NCI-H774 (cell line): Measurements from ENCODE around the gene RPSA.
"Not testable (repeated sequence)": the region's sequence is repeated elsewhere in the genome, so short reads cannot be mapped to it uniquely, and the experiment has no call there.

Source experiments
- DNase-seq: peaks from one replicate; lab custom pipeline; 2025; lab: John Stamatoyannopoulos, UW

The RPSA gene

GRCh38 chr3:39419742-39420315 lies 13.3 kb downstream of the RPSA start:
- DNase-seq: no peak

- DNase-seq: no peak
Measured at GRCh38 chr3:39420543-39420942, 14.0 kb downstream of the RPSA start.

- no peak for DNase-seq
Measured at GRCh38 chr3:39423436-39423970, 17.0 kb downstream of the RPSA start.

GRCh38 chr3:39426312-39426711 lies 19.8 kb downstream of the RPSA start:
- DNase-seq: no peak

GRCh38 chr3:39427506-39427905 lies 21.0 kb downstream of the RPSA start:
- DNase-seq: no peak

GRCh38 chr3:39428745-39429201 lies 22.3 kb downstream of the RPSA start:
- no peak for DNase-seq

- DNase-seq: no peak
Measured at GRCh38 chr3:39429466-39429865, 22.9 kb downstream of the RPSA start.

GRCh38 chr3:39432342-39432741 lies 25.8 kb downstream of the RPSA start:
- DNase-seq: no peak

GRCh38 chr3:39433642-39434041 lies 27.1 kb downstream of the RPSA start:
- no peak for DNase-seq

GRCh38 chr3:39434574-39434973 lies 28.1 kb downstream of the RPSA start:
- DNase-seq: no peak

- no peak for DNase-seq
Measured at GRCh38 chr3:39435006-39435748, 28.7 kb downstream of the RPSA start.

- DNase-seq: no peak
Measured at GRCh38 chr3:39438880-39439279, 32.4 kb downstream of the RPSA start.

- no peak for DNase-seq
Measured at GRCh38 chr3:39440316-39440715, 33.8 kb downstream of the RPSA start.

GRCh38 chr3:39443530-39443929 lies 37.0 kb downstream of the RPSA start:
- no peak for DNase-seq

- DNase-seq: no peak
Measured at GRCh38 chr3:39445927-39446326, 39.4 kb downstream of the RPSA start.

GRCh38 chr3:39446444-39446843 lies 39.9 kb downstream of the RPSA start:
- no peak for DNase-seq

GRCh38 chr3:39447637-39448483 lies 41.3 kb downstream of the RPSA start:
- peak; percentile 36 for DNase-seq

- no peak for DNase-seq
Measured at GRCh38 chr3:39448506-39449233, 42.1 kb downstream of the RPSA start.

GRCh38 chr3:39449796-39450195 lies 43.3 kb downstream of the RPSA start:
- DNase-seq: no peak

GRCh38 chr3:39453134-39453533 lies 46.6 kb downstream of the RPSA start:
- no peak for DNase-seq

- DNase-seq: not testable (repeated sequence)
Measured at GRCh38 chr3:39453872-39454271, 47.4 kb downstream of the RPSA start.
